ENCODE data around the gene SLC6A12.
A peak's percentile ranks its signal among the peaks of the same experiment; 100 is the strongest.

The SLC6A12 gene

DNA sequence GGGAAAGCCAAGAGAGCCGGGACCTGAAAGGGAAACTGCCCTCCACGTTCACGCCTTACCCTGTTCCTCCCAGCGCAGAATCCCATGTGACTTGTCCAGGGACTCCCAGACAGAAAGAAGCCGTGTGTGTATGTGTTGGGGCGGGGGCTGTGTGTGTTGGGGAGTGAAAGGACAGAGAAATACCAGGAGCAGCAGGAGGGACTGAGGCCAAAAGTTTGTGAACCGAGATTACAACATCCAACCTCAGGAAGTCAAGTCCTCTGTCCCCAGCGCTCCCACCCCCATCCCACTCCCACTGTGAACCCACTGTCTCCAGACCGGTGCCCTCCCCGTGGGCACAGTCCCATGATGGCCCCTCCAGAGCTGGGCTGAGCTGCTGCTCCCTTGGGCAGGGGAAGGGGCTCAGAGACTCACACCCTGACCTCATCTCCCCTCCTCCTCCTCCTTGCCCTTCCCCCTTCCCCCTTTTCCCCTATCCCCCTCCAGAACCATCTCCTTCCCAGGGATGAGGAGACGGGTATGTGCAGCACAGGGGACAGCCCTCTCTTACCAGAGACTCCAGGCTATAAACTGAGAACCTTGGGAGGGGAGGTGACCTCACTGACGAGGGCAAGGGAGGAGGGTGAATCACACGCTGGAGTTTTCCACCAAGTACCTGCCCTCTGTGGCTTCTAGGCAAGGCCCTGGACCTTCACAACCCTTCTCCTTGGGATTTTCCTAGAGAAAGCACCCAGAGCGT, at the start of gene SLC6A12:
Gene SLC6A12 (minus strand): TSS at position 155 of the 739 bp plus-strand sequence. CDS start 4,171 bp downstream, outside the sequence.
- intact Hi-C loops (cut with DNase I), result no loop called here
- DNase-seq, result peak in 3 of 10 donors; percentile 58 to 69 (median 65)

DNA sequence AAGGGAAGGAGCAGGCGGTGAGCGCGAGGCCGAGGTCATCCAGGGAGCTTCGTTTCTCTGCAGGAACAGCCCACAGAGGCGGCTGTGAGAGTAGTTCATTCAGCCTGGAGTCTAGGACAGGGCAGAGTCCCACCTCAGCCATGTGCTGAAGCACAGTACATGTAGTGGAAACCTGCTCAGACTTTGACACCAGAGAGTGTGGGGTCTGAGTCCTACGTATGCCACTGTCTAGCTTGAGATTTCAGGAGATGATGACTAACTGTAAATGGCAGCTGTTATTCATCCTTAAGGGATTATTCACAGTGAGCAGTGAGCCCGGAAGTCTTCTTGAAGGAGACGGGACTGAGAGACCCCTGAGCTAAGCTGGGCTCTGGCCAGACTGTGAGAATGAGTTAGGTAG, 49.6 kb upstream of the SLC6A12 start:
- intact Hi-C loops (cut with DNase I), result no loop called here

DNA sequence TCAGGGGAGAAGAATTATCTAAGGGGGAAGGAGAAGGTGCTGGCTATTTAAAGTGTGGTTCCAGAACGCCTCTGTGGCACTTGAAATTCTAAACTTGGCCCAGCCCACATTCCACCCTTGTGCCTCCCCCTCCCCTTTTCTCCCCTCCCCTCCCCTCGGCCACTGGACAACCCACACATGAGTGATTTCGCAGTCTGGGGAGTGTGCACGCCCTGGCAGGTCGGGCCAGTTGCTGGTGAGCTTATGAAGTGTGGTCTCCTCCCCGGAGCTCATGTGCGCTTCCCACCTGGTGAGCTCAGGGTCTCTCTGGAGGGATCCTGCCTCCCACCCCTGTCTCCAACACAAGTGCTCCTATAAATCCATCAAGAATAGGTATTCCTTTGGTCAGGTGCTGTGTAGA, 48.9 kb upstream of the SLC6A12 start, which contains the start of gene SLC6A13:
Gene SLC6A13 (minus strand): TSS at position 20 of the 400 bp plus-strand sequence. CDS start 2,784 bp downstream, outside the sequence.
- intact Hi-C loops (cut with DNase I), result no loop called here
- no peak for DNase-seq

More for the DNA sequence above, 49.6 kb upstream of the SLC6A12 start:
- no peak for DNase-seq

DNA sequence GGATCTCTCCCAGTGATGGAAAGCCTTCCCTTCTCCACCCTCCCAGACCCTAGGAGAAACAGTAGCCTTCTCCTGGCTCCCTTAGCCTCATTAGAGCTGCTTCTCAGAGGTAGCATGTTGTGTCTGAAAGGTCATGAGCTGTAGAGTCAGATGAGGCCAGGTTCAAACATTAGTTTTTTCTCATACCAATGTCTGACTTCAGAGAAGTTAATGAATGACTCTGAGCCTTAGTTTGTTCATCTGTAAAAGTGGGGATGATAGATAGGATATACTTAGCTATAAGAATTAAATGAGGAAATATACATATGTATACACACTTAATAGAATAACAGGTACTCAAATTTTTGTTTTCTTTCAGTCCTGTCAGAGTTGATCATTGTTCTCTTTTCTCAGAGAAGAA, 48.2 kb upstream of the SLC6A12 start:
- no peak for DNase-seq

DNA sequence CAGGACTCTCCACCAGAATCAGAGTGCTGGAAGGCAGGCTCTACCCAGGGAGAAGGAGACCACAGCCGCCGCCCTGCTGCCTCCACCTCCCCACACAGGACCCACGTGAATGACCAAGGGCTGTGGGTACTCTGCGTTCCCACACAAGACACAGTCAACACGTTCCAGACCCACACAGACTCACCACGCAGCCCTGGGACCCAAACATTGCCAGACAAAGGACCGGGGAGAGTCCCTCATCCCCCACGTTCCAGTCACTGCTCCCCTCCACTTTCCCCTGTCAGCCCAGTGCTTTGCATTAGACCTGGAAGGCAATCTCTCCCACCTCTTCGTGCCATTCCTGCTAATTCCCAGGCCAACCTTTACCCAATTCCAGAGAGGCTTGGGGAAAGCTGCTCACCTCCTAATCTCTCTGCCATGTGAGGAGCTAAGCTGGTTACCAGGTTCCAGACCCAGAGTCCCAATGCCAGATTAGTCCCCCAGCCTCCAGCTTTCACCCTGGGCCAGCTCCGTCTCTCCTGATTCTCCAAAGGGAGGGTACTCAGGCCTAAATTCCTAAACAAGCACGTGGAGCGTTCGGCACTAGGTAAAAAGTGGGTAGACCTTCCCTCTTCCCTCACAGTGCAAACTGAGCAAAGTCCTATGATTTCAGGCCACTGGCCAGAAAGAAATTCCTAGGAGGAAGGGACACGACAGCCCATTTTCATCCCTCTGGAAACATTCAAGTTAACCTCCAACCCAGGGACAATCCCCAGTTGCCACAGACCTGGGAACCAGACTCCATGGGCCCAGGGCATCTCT, 43.8 kb upstream of the SLC6A12 start:
- no peak for DNase-seq
- intact Hi-C loops (cut with DNase I), result no loop called here

More for the DNA sequence above, 48.2 kb upstream of the SLC6A12 start:
- intact Hi-C loops (cut with DNase I), result no loop called here

DNA sequence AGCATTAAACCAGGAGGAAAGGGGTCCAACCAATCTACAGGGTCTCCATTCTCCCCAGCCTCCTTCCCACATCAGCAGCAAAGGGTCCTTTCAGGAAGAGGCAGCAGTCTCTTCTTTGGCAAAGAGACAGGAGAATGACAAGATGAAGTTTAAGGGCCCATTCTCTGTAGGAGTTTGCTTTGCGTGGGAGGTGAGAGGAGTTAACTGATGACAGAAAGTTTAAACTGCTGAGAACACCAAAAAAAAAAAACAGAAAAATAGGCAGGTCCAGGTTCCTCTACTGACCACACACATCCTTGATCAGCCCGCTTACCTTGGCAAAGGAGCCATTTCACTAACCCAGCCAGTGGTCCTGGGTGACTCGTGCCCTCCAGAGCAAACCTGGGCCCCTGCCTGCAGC, 43.0 kb upstream of the SLC6A12 start:
- intact Hi-C loops (cut with DNase I), result no loop called here
- no peak for DNase-seq

DNA sequence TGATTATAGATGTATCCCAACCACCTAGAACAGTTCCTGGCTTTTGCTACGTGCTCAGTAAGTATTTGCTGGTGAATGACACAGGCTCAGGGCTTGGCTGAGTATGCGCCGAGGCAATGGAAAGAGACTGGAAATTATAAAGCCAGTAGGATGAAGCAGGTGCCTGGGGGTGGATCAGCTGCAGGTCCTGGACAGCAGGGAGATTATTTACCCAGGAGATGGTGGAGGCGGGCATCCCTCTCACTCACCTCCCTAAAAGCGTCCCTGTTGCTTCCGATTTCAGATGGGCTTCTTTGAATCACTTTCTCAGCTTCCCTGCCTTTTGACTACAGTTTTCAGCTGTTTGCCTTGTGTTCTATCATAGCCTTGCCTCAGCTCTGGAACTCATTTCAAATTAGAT, 42.3 kb upstream of the SLC6A12 start:
- intact Hi-C loops (cut with DNase I), result no loop called here
- DNase-seq, result no peak

DNA sequence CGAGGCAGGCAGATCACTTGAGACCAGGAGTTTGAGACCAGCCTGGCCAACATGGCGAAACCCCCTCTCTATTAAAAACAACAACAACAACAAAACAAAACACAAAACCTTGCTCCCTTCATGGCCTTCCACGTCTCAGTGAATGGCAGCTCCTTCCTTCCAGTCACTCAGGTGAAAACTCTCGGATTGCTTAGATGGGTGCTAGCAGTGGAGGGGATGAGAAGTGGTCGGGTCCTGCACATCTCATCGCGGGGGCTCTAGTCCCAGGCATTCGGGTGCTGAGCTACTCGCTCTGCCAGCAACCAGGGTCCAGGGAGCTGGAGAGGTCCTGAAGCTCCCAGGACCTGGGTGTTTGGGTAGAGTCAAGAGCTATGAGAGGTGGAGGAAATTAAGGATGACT, 41.0 kb upstream of the SLC6A12 start:
- no peak for DNase-seq
- intact Hi-C loops (cut with DNase I), result no loop called here

DNA sequence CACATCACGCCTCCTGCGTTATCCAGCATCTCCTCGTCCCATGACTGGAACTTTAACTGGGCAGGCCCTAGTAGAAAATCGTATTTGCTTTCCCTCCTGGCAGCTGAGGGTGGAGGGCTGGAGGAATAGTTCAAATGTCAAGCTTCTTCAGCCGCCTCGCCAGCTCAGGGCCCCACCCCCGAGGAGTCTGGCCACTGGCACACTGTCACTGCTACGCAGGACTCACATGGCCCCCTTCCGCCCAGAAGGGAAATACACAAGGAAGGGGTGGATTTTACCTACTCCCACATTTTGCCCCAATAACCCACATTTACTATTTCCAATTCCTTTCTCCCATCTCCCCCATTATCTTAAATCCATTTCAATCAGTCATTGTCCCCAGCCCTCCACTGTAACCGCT, 40.1 kb upstream of the SLC6A12 start:
- intact Hi-C loops (cut with DNase I), result no loop called here
- DNase-seq, result no peak

DNA sequence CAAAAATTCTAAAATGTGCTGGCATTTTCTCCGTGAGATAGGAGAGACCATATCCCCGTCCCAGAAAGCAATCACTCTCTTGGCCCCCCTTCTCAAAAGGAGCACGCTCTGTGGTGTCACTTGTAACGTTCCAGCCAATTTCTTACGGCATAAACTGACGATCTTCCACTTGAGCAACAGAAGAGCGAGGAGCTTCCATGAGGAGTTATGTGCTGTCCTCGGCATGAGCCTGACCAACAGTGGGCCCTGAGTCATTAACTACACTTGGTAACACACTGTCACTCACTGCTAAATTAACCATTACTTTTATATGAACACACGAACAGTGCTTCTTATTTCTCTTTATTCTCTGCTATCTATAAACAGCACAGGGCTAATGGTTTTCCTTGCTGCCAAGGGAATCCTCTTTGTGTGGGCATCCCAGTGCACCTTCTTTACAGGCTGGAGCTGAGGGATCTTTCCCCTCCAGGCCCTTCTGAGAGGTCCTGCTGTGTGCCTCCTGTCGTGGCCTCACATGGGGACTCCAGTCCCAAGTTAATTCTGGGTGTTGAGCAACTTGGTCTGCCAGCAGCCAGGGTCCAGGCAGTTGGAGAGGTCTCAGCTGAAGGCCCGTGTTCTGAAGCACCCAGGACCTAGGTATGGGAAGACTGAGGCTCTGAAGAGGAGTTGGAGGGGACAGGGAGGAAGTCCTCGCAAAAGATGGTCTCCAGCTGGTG, 39.3 kb upstream of the SLC6A12 start:
- no peak for DNase-seq
- intact Hi-C loops (cut with DNase I), result no loop called here

DNA sequence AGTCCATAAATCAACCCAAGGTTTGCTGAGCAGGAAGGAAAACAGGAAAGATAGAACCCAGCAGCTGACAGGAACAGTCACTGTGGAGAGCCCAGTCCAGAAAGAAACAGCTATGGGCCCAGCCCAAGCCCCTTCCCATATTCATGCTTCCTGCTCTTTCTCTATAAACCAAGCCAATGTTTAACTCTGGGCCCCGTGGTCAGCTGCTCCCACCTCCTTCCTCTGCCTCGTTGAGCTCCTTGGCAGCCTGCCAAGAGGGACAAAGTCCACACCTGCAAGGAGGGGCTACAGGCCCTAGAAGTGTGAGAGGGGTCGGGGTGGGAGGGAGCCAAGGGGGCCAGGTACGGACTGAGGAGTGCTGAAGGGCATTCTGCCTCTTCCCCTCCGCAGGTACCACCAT, 38.7 kb upstream of the SLC6A12 start:
- intact Hi-C loops (cut with DNase I), result no loop called here
- no peak for DNase-seq

DNA sequence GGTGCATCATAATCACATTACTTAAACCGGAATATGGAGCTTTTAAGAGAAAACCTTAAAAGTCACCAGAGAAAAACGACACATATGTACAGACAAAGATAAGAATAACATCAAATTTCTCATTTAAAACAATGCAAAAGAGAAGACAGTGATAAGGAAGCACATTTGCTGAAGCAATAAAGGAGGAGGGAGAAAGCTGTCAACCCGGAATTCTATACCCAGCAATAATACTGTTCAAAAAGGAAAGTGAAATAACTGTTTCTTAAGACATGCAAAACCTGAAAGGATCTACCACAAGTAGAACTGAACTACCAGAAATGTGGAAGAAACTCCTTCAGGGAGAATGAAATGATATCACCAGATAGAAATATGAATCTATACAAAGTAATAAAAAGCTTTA, 33.3 kb upstream of the SLC6A12 start:
- no peak for DNase-seq
- intact Hi-C loops (cut with DNase I), result no loop called here

DNA sequence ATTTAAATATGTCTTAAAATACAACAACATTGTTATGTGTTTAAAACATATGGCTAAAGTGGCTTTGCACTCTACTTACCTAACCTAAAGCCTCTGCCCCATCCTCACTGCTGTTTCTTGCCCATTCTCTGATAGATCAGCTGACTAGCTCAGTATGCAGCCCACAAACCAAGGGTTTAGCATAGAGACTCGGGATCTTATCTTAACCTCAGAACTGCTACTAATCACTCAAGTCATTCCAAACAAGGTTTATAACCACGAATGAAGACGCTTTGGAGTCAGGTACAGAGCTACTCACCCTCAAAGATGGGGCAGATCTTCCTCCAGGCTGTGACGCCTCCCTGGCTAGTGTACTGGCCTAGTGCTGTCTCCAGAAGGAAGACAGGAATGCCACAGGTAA, 29.4 kb upstream of the SLC6A12 start:
- intact Hi-C loops (cut with DNase I), result no loop called here
- DNase-seq, result no peak

DNA sequence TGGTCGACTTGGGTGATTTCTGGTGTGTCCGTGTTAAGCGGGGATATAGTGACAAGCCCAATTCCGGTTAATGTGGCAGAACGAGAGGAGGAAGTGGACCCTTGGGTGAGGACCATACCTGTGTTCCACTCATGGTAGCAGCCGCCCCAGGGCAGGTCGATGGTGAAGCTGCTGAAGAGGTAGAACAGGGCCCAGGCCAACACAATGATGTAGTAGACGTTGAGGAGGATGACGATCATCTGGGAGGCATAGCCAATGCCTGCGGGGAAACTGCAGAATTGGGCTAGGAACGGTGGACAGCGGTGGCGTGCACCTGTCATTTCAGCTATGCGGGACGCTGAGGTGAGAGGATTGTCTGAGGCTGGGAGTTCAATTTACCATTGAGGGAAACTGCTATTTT, 28.5 kb upstream of the SLC6A12 start:
- no peak for DNase-seq
- intact Hi-C loops (cut with DNase I), result no loop called here

DNA sequence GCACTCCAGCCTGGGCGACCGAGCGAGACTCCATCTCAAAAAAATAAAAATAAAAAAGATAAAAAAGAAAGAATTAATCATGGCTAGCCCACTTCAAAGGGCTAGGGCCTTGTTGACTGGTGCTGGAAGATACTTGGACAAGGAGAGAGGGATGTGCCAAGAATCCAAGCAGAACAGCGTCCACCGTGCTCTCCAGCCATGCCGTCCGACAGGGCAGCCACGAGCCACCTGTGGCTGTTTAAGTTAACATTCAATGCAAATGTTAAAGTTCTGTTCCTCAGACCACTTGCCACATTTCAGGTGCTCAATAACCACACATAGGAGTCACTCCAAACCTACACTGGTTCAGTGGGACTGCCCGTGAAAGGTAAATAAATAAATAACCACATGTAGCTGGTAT, 27.3 kb upstream of the SLC6A12 start:
- intact Hi-C loops (cut with DNase I), result no loop called here
- no peak for DNase-seq

DNA sequence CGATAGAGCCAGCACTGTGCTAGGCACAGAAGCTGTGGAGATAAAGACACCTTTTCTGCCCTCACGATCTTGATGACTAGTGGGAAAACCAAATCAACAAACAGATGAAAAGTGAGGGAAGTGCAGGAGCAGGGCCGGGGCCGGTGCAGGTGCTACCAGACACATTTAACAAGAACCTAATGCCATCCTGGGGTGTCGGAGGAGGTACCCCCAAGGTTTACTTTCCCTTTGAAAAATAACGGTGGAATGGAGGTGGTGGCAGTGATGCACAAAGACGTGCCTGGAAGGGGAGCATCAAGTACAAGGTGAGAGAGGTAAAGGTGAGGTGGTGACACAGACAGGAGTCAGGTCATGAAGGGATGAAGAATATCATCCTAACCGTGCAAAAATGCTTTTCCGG, 26.6 kb upstream of the SLC6A12 start:
- no peak for DNase-seq

DNA sequence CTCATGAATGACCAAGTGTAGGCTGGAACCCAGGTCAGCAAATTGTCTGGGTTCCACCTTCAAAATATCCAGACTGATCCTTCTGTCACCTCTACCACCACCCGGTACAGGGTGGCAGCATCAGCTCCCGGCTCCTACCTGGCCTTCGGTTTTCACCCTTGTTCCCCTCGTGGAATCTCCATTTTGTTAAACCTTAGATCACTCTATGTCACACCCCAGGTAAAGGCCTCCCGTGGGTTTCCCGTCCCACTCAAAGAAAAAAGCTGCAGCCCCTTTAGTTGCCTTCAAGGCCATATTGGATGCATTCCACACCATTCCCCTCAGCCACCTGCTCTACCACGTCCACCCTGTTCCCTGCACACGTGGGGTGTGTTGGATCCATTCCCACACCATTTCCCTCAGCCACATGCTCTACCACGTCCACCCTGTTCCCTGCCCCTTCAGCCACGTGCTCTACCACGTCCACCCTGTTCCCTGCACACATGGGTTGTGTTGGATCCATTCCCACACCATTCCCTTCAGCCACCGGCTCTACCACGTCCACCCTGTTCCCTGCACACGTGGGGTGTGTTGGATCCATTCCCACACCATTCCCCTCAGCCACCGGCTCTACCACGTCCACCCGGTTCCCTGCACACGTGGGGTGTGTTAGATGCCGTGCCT, 24.9 kb upstream of the SLC6A12 start:
- DNase-seq, result no peak
- intact Hi-C loops (cut with DNase I), result no loop called here

More for the DNA sequence above, 26.6 kb upstream of the SLC6A12 start:
- intact Hi-C loops (cut with DNase I), result no loop called here

DNA sequence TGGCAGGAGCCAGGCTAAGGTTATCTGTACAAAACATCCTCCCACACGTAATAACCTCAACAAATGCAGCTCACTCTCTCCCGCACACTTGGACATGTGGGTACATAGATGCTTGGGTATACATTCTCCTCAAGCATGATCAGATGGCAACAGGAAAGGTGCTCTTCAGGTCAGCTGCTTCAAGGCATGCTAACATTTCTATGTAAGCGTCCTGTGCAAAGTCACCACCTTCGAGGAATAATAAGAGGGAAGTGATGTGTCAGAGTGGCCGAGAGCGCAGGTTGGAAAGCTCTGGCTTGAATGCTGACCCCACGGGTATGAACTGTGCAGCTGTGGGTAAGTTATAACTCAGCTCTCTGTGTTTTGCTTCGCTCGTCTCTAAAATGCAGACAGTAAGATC, 24.2 kb upstream of the SLC6A12 start:
- intact Hi-C loops (cut with DNase I), result no loop called here
- no peak for DNase-seq

DNA sequence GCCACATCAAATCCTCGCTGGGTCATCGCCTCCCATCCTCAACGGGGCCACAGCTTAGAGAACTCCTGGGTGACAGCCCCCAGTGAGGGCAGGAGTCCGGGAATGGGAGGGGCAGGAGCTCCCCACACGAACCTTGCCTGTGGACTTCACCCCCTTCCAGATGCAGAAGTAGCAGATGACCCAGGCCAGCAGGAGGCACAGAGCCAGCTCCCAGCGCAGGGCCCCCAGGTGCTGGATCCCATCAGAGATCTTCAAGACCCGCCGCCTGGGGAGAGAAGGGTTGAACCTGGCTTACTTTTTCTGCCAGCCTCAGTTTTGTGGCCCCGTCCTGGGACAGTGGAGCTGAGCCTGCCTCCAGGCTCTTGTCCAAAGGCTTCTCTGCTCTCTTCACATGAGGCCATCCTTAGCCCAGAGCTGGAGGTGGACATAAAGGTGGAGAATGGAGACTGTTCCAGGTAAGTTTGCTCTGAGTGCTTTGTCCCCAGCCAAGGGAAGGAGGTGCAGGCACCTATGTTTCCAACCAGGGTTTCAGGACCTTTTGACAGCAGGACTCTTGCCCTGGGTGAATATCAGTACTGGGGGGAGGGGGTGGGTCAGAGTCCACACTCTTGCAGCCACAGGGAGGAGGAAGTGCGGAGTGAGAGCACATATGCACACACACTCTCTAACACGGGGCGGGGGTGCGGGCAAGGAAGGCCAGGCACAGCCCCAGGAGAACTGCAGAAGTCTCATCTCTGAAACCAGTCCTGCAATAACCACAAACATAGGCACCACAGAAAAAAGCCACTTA, 23.3 kb upstream of the SLC6A12 start:
- intact Hi-C loops (cut with DNase I), result no loop called here
- peak in 2 of 10 donors; percentile 51 to 67 for DNase-seq

DNA sequence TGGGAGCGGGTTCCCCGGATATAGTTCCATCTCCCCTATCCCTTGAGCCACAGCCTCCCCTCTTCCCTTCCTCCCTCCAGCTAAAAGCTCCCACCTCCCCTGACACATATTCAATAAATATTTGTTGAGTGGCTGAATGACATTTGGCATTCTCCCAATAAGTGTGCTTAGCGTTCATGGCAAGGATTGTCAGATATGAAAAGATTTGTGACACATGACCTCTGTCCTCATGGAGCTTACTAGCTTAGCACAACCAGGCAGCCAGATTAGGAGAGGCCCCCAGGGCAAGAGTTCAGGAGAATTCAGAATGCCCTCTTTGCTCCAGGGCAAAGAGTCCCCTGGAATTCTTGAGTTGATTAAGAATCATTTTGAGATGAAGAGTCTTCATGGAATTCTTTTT, 22.5 kb upstream of the SLC6A12 start:
- no peak for DNase-seq
- intact Hi-C loops (cut with DNase I), result no loop called here

Data from posterior cingulate gyrus (tissue), 11 donors.